T-helper 1 cell (primary cell): ENCODE results near the gene ESCO1.
"Not testable (repeated sequence)": the region's sequence is repeated elsewhere in the genome, so short reads cannot be mapped to it uniquely, and the experiment has no call there.

ENCODE experiments used
- DNase-seq, 5 donors: peaks; one replicate each; pipeline ENCODE4 v3.0.0-alpha.2; 2012 to 2020
- total RNA-seq, 4 donors: gene quantifications; one replicate each; lab custom pipeline; 2026; lab: John Stamatoyannopoulos, UW

The ESCO1 gene
- total RNA-seq: 60.5 to 80.9 (median 71.1) reads per million in 4 donors

- DNase-seq: peak; percentile 89 to 99 (median 91)
Observed at GRCh38 chr18:21600526-21601410, at the start of gene ESCO1. TSS of gene ESCO1 (minus strand) at chr18:21600704. CDS start at chr18:21574843, 25,861 bp downstream.

DNA sequence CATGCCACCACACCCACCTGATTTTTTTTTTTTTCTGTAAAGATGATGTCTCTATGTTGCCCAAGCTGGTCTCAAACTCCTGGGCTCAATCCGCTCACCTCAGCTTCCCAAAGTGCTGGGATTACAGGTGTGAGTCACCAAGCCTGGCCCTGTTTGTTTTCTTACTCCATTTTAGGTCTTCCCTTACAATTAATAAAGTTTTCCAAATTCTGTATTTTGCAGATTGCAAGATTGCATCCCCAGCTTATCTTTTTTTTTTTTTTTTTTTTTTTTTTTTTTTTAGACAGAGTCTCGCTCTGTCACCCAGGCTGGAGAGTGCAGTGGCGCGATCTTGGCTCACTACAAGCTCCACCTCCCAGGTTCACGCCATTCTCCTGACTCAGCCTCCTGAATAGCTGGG lies 39.9 kb upstream of the ESCO1 start:
- DNase-seq: not testable (repeated sequence)

DNA sequence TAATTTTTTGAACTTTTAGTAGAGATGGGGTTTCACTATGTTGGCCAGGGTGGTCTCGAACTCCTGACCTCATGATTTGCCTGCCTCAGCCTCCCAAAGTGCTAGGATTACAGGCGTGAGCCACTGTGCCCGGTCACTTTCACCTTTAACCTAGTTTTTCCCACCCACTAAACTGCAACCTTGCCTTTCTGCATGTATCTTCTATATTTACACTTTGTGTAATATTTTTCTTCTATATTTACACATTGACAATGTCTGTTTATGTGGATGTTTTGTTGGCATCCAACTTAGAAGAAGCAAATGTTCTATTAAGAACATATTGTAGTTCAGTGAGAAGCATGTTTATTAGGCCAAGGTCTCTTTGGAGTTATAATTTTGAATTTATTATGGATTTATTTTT lies 38.3 kb upstream of the ESCO1 start:
- DNase-seq: no peak

DNA sequence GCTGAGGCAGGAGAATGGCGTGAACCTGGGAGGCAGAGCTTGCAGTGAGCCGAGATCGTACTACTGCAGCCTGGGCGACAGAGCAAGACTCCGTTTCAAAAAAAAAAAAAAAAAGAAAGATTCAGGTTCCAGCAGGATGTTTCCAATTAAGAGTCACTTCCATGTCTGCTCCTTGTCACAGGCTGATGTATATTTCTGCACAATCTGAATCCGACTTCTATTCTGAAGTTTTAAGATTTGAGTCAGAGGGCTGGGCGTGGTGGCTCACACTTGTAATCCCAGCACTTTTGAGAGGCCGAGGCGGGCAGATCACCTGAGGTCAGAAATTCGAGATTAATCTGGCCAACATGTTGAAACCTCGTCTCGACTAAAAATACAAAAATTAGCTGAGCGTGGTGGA lies 36.3 kb upstream of the ESCO1 start:
- no peak for DNase-seq

DNA sequence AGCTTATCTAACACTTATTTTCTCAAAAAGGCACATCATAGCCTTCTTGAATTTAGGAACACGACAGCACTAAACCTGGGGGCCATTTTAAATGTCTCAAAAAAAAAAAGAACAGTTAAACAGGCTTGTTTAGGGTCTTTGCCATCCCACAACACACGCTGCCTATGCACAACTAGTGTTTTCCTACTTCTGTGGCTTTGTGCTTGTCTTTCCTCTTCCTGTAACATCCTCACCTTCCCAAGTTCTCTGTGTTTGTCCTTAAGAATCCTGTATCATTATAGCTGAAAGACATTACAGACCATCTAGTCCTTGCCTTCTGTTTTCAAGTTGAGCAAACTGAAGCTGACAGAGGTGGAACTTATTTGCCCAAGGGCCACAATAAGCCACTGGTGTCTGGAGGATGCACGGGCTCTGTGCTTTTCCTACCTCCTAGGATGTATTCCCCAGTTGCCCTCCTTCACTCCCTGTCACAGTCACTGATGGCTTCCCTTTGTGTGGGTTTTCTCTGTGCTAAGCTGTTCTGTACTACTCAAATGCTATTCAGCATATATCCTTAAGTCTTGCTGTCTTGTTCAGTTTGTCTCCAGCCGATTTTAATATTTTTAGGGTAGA lies 34.2 kb upstream of the ESCO1 start:
- no peak for DNase-seq

- DNase-seq: no peak
Observed at GRCh38 chr18:21632393-21632792, 31.9 kb upstream of the ESCO1 start.

GRCh38 chr18:21629089-21629832 lies 28.8 kb upstream of the ESCO1 start:
- no peak for DNase-seq

DNA sequence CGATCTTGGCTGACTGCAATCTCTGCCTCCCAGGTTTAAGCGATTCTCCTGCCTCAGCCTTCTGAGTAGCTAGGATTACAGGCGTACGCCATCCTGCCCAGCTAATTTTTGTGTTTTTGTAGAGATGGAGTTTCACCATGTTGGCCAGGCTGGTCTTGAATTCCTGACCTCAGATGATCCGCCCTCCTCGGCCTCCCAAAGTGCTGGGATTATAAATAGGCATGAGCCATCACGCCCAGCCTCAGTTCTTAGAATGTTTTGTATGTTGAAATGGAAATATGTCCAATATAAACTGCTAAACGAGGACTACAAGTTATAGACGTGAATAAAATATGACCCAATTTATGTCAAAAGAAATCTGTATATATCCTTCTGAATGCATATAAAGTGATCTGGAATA lies 21.1 kb upstream of the ESCO1 start:
- DNase-seq: not testable (repeated sequence)

DNA sequence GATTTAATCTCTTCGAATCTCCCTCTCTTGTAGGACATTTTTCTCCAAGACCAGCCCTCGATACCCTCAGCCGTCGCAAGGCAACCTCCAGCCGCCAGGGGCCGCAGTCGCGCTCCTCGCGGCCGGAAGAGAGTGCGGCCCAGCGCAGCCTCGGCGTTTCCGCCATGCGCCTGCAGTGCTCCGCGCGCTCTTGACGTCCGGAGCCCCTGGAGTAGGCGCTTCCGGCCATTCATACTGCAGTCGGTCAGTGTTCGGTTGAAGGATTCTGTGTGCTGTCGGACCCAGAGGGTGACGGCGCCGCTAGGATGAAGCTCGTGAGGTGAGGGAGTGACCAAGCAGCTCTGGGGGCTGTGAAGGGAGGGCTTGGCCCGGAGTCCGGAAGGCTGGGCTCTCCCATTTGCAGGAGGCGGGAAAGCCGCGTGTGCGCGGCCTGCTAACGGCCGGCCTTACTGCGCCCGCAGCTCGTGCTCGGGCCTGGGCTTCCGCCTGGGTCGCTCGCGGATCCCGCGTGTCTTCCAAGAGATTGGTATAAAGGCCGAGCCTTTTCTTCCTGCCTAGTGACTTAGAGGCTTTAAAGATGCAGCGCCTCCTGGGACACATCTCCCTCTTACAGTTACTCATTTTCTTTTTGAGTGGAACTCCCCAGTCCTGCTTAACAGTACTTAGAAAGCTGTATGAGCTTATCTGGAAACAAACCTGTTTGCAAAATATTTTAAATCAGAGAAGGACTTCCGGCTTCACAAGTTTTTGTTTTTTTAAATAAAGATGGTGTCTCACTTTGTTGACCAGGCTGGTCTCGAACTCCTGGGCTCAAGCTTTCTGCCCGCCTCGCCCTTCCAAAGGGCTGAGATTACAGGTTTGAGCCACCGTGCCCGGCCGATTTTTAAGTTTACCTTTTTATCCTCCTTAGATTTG lies 11.9 kb upstream of the ESCO1 start, which contains the start of gene SNRPD1:
TSS of gene SNRPD1 (plus strand) at position 190 of the 915 bp plus-strand sequence. CDS start at position 306, 116 bp downstream.
- DNase-seq: peak; percentile 68 to 94 (median 77)

DNA sequence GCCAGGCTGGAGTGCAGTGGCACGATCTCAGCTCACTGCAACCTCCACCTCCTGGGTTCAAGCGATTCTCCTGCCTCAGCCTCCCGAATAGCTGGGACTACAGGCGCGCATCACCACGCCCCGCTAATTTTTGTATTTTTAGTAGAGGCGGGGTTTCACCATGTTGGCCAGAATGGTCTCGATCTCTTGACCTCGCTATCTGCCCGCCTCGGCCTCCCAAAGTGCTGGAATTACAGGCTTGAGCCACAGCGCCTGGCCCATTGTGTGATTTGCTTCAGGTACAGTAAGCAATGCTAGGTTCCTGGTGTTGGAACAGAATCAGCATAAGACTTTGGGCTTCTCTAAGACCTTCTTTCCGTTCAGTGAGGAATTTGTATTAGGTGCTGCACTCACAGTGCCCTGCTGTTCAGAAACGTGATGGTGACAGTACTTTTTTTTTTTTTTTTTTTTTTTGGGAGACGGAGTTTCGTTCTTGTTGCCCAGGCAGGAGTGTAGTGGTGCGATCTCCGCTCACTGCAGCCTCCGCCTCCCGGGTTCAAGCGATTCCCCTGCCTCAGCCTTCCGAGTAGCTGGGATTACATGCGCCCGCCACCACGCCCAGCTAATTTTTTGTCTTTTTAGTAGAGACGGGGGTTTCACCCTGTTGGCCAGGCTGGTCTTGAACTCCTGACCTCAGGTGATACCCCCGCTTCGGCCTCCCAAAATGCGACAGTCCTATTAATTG lies 11.1 kb upstream of the ESCO1 start:
- not testable (repeated sequence) for DNase-seq

GRCh38 chr18:21605213-21605612 lies 4.7 kb upstream of the ESCO1 start:
- DNase-seq: no peak

DNA sequence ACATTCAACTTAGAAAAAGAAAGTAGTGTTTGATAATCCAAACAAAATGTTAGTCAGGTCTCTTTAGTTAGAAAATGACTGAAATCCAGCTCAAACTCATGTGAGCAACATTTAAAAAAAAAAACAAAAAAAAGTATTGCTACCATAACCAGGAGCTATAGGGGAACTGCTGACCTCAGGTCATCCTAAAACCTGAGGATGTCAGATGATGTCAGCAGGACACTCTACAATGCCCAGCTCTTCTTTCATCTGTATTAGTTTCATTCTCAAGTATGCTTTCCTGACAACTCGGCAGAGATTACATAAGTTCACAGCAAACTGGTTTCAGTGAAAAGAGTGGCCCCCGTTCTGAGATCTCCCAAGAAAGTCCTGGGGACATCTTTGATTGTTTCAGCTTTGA lies 4.2 kb upstream of the ESCO1 start:
- no peak for DNase-seq

DNA sequence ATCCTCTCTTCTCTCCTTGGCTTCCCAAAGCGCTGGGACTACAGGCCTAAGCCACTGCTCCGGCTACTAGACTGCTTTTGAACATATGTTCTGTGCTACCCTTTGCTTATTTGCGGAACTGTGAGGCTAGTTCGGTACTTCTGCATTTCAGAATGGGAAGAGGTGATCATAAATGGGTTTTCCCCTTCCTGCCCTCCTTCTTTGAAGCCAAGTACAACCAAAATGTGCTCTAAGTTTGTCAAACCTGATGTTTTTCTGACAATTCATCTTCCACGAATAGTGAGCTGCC lies 1.7 kb upstream of the ESCO1 start:
- no peak for DNase-seq

GRCh38 chr18:21599585-21600525 lies 649 bp downstream of the ESCO1 start:
- DNase-seq: peak in 2 of 5 donors; percentile 23 to 58

GRCh38 chr18:21598726-21599584 lies 1.5 kb downstream of the ESCO1 start:
- DNase-seq: no peak

GRCh38 chr18:21597620-21598019 lies 2.9 kb downstream of the ESCO1 start:
- no peak for DNase-seq

DNA sequence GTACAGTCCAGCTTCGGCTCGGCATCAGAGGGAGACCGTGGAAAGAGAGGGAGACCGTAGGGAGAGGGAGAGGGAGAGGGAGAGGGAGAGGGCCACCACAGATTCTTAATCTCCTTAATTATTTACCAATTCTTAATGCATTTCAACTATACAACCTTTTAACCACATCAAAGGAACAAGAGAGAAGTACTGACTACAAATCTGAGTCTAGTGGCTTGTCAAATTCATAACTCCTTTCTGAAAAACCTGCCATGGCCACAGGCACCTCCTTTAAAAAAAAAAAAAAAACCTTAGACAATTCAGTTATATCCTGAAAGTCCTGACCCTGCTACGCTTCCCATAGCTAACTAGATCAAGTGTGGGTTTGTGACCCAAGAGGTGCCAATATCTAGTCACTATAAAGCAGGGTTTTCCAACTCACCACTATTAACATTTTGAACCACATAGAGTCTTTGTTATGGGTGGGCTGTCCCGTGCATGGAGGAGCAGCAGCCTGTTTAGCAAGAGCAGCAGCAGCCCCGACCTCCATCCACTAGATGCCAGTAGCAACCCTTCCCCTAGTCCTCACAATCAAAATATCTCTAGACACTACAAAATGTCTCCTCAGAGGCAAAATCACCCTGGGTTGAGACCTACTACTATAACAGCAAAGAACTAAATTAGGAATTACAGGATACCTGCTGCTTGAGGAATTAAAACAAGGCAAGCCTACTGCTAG lies 6.8 kb downstream of the ESCO1 start:
- DNase-seq: no peak

DNA sequence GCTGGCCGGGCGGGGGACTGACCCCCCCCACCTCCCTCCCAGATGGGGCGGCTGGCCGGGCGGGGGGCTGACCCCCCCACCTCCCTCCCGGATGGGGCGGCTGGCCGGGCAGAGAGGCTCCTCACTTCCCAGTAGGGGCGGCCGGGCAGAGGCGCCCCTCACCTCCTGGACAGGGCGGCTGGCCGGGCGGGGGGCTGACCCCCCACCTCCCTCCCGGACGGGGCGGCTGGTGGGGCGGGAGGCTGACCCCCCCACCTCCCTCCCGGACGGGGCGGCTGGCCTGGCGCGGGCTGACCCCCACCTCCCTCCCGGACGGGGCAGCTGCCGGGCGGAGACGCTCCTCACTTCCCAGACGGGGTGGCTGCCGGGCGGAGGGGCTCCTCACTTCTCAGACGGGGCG lies 8.1 kb downstream of the ESCO1 start:
- not testable (repeated sequence) for DNase-seq

DNA sequence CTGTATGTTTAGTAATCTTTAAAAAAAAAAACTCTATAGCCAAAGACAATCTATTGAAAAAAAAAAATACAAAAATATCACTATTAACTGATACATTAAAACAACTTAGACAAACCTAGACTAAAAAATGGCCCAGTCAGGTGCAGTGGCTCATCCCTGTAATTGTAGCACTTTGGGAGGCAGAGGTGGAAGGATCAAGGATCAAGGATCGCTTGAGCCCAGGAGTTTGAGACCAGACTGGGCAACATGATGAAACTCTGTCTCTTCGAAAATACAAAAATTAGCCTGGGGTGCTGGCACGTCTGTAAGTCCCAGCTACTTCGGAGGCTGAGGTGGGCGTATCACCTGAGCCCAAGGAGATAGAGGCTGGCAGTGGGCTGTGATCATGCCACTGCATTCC lies 16.1 kb downstream of the ESCO1 start:
- no peak for DNase-seq
